Skeletal muscle satellite cell (primary cell): ENCODE data around the gene UNC45A.

Source experiments
- H3K27me3 ChIP-seq: 2 replicates; pipeline ENCODE4 v1.7.0; 2013; ENCODE audit warnings: low read length; ENCODE audit not compliant: control insufficient read depth, insufficient read depth
- H3K36me3 ChIP-seq: 2 replicates; pipeline ENCODE4 v1.7.0; 2013; ENCODE audit warnings: mild to moderate bottlenecking, control low read depth, low read length; ENCODE audit not compliant: insufficient read depth
- H3K4me1 ChIP-seq: 2 replicates; pipeline ENCODE4 v1.7.0; 2013; ENCODE audit warnings: low read length; ENCODE audit not compliant: control insufficient read depth, insufficient read depth
- H3K4me2 ChIP-seq: 2 replicates; pipeline ENCODE4 v1.7.0; 2013; ENCODE audit warnings: mild to moderate bottlenecking, low read length
- H3K4me3 ChIP-seq: 2 replicates; pipeline ENCODE4 v1.7.0; 2013; ENCODE audit warnings: low read length
- H3K9ac ChIP-seq: 2 replicates; pipeline ENCODE4 v1.7.0; 2013; ENCODE audit warnings: mild to moderate bottlenecking, low read depth, low read length, moderate library complexity
- H3K9me3 ChIP-seq: replicated peaks from 2 replicates; pipeline ENCODE4 v1.7.0; 2013; ENCODE audit warnings: mild to moderate bottlenecking, control low read depth, low read length

Gene UNC45A

GRCh38 chr15:90939756-90940155 is 4.7 kb downstream of the UNC45A start:
- H3K4me3 ChIP-seq, result no peak overlapping the region
- no peak overlapping the region for H3K9ac ChIP-seq
- peaks cover 16% of the 10 kb centered on the region for H3K4me1 ChIP-seq
- no peaks in the 10 kb centered on the region for H3K27me3 ChIP-seq
- peaks cover 55% of the 10 kb centered on the region for H3K36me3 ChIP-seq
- H3K9me3 ChIP-seq, result no peaks in the 10 kb centered on the region
- H3K4me2 ChIP-seq, result no peak overlapping the region

DNA sequence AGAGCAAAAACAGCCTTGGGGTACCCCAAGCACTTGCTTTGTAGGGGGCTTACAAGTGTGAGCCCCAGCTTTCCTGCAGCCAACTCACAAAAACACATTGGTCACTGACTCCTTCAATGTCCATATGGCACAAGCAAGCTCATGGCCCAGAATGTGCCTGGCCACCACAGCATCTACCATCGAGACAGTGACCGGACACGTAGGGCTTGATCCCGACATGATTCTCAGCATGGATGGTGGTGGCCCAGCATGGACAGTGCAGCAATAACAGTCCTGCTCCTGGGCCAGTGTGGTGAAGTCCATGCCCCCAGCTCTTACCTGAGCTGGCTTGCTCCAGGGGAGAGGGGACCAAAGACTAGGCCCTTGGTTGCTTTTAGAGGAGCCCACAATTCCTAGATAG is 6.0 kb downstream of the UNC45A start:
- H3K9ac ChIP-seq, result no peak overlapping the region
- H3K4me3 ChIP-seq, result no peak overlapping the region
- no peaks in the 10 kb centered on the region for H3K27me3 ChIP-seq
- H3K4me1 ChIP-seq, result peaks cover 10% of the 10 kb centered on the region
- peaks cover 60% of the 10 kb centered on the region for H3K36me3 ChIP-seq
- no peak overlapping the region for H3K4me2 ChIP-seq
- no peaks in the 10 kb centered on the region for H3K9me3 ChIP-seq

GRCh38 chr15:90942354-90943120 is 7.5 kb downstream of the UNC45A start:
- H3K36me3 ChIP-seq, result peaks cover 69% of the 10 kb centered on the region
- no peaks in the 10 kb centered on the region for H3K9me3 ChIP-seq
- no peak overlapping the region for H3K9ac ChIP-seq
- H3K4me2 ChIP-seq, result no peak overlapping the region
- no peaks in the 10 kb centered on the region for H3K27me3 ChIP-seq
- H3K4me1 ChIP-seq, result no peaks in the 10 kb centered on the region
- no peak overlapping the region for H3K4me3 ChIP-seq

DNA sequence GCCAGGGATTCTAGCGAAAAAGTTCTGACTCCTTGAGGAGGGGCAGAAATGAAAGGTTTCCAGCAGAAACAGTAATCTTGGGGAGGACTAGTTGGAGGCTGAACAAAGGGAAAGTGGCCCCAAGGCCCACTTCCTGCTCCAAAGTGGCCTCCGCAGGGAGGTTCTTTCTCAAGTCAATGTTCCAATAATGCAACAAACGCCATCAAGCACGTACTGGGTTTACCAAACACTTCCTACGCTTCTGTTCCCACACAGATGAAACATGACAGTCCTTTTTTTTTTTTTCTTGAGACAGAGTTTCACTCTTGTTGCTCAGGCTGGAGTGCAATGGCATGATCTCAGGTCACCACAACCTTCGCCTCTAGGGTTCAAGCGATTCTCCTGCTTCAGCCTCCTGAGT is 10.0 kb downstream of the UNC45A start:
- Histone ChIP-seq H3K9me3 (no peaks in the 10 kb centered on the region), H3K4me1 (peaks cover 10% of the 10 kb centered on the region), H3K4me3 (no peak overlapping the region), H3K36me3 (peaks cover 75% of the 10 kb centered on the region), H3K9ac (no peak overlapping the region), H3K4me2 (no peak overlapping the region), H3K27me3 (no peaks in the 10 kb centered on the region)

GRCh38 chr15:90946538-90946937 is 11.5 kb downstream of the UNC45A start:
- H3K36me3 ChIP-seq, result peaks cover 75% of the 10 kb centered on the region
- H3K9me3 ChIP-seq, result no peaks in the 10 kb centered on the region
- H3K27me3 ChIP-seq, result no peaks in the 10 kb centered on the region
- no peak overlapping the region for H3K9ac ChIP-seq
- peaks cover 10% of the 10 kb centered on the region for H3K4me1 ChIP-seq
- no peak overlapping the region for H3K4me2 ChIP-seq
- H3K4me3 ChIP-seq, result no peak overlapping the region

DNA sequence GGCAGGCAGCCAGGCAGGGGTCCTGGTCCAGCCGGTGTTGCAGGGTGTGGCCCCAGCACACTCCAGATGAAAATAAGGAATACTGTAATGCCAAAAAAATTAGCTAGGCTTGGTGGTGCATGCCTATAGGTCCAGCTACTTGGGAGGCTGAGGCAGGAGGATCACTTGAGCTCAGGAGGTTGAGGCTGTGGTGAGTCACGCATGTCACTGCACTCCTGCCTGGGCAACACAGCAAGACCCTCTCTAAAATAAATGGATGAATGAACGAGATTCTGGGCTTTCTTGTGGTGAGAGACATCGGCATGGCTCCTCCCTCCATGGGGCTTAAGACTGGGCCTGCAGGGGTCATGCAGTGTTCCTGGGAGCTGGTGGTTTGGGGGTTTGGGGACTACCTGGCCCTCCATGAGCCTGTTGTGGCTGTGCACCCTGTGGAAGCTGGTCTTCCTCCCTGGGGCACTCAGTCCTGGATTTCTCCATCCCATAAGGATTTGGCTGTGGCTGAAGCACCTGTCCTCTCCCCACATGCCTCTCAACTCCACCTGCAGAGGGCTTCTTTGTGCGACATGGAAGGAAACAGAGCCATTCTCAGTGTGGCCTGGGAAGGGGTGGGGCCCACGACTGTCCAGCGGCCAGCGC is 12.0 kb downstream of the UNC45A start:
- H3K9ac ChIP-seq, result no peak overlapping the region
- H3K4me1 ChIP-seq, result peaks cover 10% of the 10 kb centered on the region
- no peaks in the 10 kb centered on the region for H3K27me3 ChIP-seq
- H3K4me2 ChIP-seq, result no peak overlapping the region
- H3K9me3 ChIP-seq, result no peaks in the 10 kb centered on the region
- peaks cover 77% of the 10 kb centered on the region for H3K36me3 ChIP-seq
- no peak overlapping the region for H3K4me3 ChIP-seq

GRCh38 chr15:90947577-90948357 is 12.7 kb downstream of the UNC45A start:
- Histone ChIP-seq H3K4me3 (no peak overlapping the region), H3K9ac (no peak overlapping the region), H3K36me3 (peaks cover 75% of the 10 kb centered on the region), H3K4me1 (peaks cover 10% of the 10 kb centered on the region), H3K9me3 (no peaks in the 10 kb centered on the region), H3K27me3 (no peaks in the 10 kb centered on the region), H3K4me2 (no peak overlapping the region)

GRCh38 chr15:90948506-90948905 is 13.4 kb downstream of the UNC45A start:
- Histone ChIP-seq H3K9me3 (no peaks in the 10 kb centered on the region), H3K4me1 (peaks cover 10% of the 10 kb centered on the region), H3K27me3 (no peaks in the 10 kb centered on the region), H3K4me2 (no peak overlapping the region), H3K9ac (no peak overlapping the region), H3K4me3 (no peak overlapping the region), H3K36me3 (peaks cover 76% of the 10 kb centered on the region)

DNA sequence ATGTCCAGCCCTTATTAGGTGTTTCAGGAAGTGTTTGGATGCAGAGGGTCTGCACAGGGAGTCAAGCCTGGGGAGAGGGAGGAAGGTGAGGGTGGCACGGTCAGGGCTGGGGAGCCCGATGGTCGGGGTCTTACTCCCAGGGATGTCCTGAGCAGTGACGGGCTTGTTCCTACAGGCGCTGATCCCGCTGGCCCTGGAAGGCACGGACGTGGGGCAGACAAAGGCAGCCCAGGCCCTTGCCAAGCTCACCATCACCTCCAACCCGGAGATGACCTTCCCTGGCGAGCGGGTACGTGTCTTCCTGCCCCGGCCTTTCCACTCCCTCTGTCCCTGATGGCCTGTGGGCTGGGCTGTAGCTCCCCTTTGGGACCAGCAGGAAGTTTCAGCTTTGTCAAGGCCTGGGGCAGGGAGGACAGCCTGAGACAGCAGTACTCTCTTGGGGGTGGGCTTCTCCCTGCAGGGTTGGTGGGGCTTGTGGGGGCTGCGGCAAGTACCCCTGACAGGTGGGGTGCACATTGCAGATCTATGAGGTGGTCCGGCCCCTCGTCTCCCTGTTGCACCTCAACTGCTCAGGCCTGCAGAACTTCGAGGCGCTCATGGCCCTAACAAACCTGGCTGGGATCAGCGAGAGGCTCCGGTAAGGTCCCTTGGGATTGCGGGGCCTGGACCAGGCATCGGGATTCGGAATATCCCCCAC is 15.0 kb downstream of the UNC45A start:
- no peaks in the 10 kb centered on the region for H3K27me3 ChIP-seq
- no peak overlapping the region for H3K4me3 ChIP-seq
- H3K9ac ChIP-seq, result no peak overlapping the region
- no peaks in the 10 kb centered on the region for H3K9me3 ChIP-seq
- peaks cover 75% of the 10 kb centered on the region for H3K36me3 ChIP-seq
- peaks cover 13% of the 10 kb centered on the region for H3K4me1 ChIP-seq
- peak overlapping the region; percentile 19 for H3K4me2 ChIP-seq

DNA sequence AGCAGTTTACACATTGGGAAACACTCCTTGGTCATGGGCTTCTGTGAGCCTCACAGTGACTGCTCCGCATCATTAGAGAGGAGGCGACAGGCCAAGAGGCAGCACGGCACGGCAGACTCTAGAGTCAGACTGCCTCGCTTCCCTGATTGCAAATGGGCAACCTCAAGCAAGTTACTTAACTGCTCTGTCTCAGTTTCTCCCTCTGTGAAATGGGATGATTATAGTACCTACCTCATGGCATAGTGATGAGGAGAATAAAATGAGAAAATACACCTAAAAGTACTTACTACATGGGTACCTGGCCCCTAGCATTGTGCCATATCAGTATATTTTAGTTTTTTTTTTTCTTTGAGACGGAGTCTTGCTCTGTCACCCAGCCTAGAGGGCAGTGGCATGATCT is 15.6 kb downstream of the UNC45A start:
- Histone ChIP-seq H3K27me3 (no peaks in the 10 kb centered on the region), H3K4me3 (no peak overlapping the region), H3K9ac (no peak overlapping the region), H3K4me2 (no peak overlapping the region), H3K4me1 (peaks cover 18% of the 10 kb centered on the region), H3K36me3 (peaks cover 73% of the 10 kb centered on the region), H3K9me3 (no peaks in the 10 kb centered on the region)
